Activated T-cell treated with anti-CD3 and anti-CD28 coated beads for 1 hour (primary cell): Measurements from ENCODE around the gene ACOT11.
"Not testable (repeated sequence)": the region's sequence is repeated elsewhere in the genome, so short reads cannot be mapped to it uniquely, and the experiment has no call there.

Source experiments
- DNase-seq: peaks from one replicate; pipeline ENCODE4 v3.0.0-alpha.2; 2020; ENCODE audit warnings: low read depth

Gene ACOT11

GRCh38 chr1:54608566-54609230 is 60.7 kb downstream of the ACOT11 start:
- no peak for DNase-seq

GRCh38 chr1:54609301-54609921 is 61.4 kb downstream of the ACOT11 start:
- DNase-seq: no peak

GRCh38 chr1:54610048-54610447 is 62.0 kb downstream of the ACOT11 start:
- no peak for DNase-seq

GRCh38 chr1:54610601-54611580 is 62.9 kb downstream of the ACOT11 start:
- DNase-seq: no peak

GRCh38 chr1:54611621-54612020 is 63.6 kb downstream of the ACOT11 start:
- no peak for DNase-seq

GRCh38 chr1:54614024-54614423 is 66.0 kb downstream of the ACOT11 start:
- no peak for DNase-seq

GRCh38 chr1:54614563-54614962 is 66.5 kb downstream of the ACOT11 start:
- DNase-seq: no peak

- no peak for DNase-seq
These were observed 67.7 kb downstream of the ACOT11 start for GRCh38 chr1:54615531-54616279.

GRCh38 chr1:54619749-54620148 is 71.7 kb downstream of the ACOT11 start:
- DNase-seq: no peak

- no peak for DNase-seq
These were observed 75.4 kb downstream of the ACOT11 start, which contains the start of gene FAM151A for GRCh38 chr1:54623216-54624007. Gene FAM151A, minus strand, starts transcription at chr1:54623525. Its CDS starts 130 bp downstream, at chr1:54623395.

- DNase-seq: no peak
These were observed 76.7 kb downstream of the ACOT11 start for GRCh38 chr1:54624466-54625464.

GRCh38 chr1:54627196-54627595 is 79.2 kb downstream of the ACOT11 start:
- DNase-seq: no peak

GRCh38 chr1:54635804-54636203 is 87.8 kb downstream of the ACOT11 start:
- not testable (repeated sequence) for DNase-seq

- DNase-seq: not testable (repeated sequence)
These were observed 88.7 kb downstream of the ACOT11 start for GRCh38 chr1:54636461-54637446.

GRCh38 chr1:54640361-54640760 is 92.3 kb downstream of the ACOT11 start:
- DNase-seq: no peak

GRCh38 chr1:54640863-54641836 is 93.1 kb downstream of the ACOT11 start, which contains the start of gene MROH7:
Gene MROH7, plus strand, starts transcription at chr1:54641786. Its CDS starts 11,141 bp downstream, at chr1:54652927.
- no peak for DNase-seq

- DNase-seq: no peak
These were observed 95.7 kb downstream of the ACOT11 start for GRCh38 chr1:54643736-54644135.
